ENCODE measurements around the gene CYREN. TPM values are rescaled to one million over a fixed set of nuclear protein-coding genes. Genes with fewer than 3 reads are reported as not detected.
A peak's percentile ranks its signal among the peaks of the same experiment; 100 is the strongest.

The CYREN gene
- total and polyA plus RNA-seq, 9 of the 15 experiments (the other 6 are each of a cell fraction or from before 2014, with no cell fraction given), result 13.9 to 108 (median 88.8) TPM

DNA sequence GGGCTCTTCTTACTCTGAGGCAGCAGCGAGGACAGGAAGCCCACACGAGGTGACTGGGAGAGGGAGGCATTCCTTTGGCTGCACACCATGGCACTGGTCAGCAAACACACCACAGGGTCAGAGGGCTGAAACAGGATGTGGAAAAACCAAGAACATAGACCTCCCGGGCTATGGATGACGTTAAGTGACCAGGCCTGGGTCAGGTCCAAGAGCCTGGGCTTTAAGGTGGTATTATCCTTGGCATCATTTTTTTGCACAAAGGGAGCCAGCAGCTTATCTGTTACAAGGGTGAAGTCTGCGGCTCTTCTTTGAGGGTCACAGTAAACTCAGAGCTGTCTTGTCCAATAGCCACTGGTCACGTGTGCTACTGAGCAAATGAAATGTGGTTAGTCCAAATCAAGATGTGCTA is 33.8 kb upstream of the CYREN start:
- FAIRE-seq (no peak), DNase-seq (ENCODE audit: extremely low read depth in 1 of 4, low spot score in 3 of 4) (no peak), ATAC-seq (no peak)
- CTCF ChIA-PET (ENCODE audit: low intra/inter-chr PET ratio), result no interaction called here
- peak; percentile 48 for TF ChIP-seq WHSC1 (IDR thresholded peaks at IDR 0.05; ENCODE audit: low read length)
- no peak for TF ChIP-seq ZNF766 (CRISPR knock-in tag; conservative IDR thresholded peaks at IDR 0.05)
- no peak for TF ChIP-seq TCF3 (CRISPR knock-in tag; IDR thresholded peaks at IDR 0.05)
- no peak for TF ChIP-seq SRSF3 (IDR thresholded peaks at IDR 0.05; ENCODE audit: insufficient read depth, low read length)
- no peak for TF ChIP-seq LCOR (CRISPR knock-in tag; IDR thresholded peaks at IDR 0.05)
- TF ChIP-seq ZNF507 (tag; conservative IDR thresholded peaks at IDR 0.05), result no peak
- H3K79me2 ChIP-seq (ENCODE audit: control insufficient read depth, insufficient read depth, low read length), result no peaks in the 10 kb centered on the region
- no TSS peak for BruUV-seq (replicated peaks)
- H3K4me2 ChIP-seq (ENCODE audit: insufficient read depth, low read length), result no peak overlapping the region
- no peaks in the 10 kb centered on the region for H4K20me1 ChIP-seq (replicated peaks; ENCODE audit: control insufficient read depth, insufficient read depth, low read length)
- no peaks in the 10 kb centered on the region for H3K9me1 ChIP-seq (ENCODE audit: control insufficient read depth, insufficient read depth, low read length)
- no peak overlapping the region for H3K27ac ChIP-seq (ENCODE audit: extremely low read depth, low read depth, low read length)
- no peak overlapping the region for H3K4me3 ChIP-seq
- no peaks in the 10 kb centered on the region for H3K9me3 ChIP-seq (replicated peaks; ENCODE audit: control insufficient read depth, insufficient read depth, low read depth, low read length)
- H3K36me3 ChIP-seq (ENCODE audit: control insufficient read depth, insufficient read depth, low read length), result peaks cover 25% of the 10 kb centered on the region; the same call in 2 of the 3 replicates
- in situ Hi-C loops (cut with MboI) (no loop called here), intact Hi-C loops (cut with micrococcal nuclease) (no loop called here)
- no peaks in the 10 kb centered on the region for H3K27me3 ChIP-seq (ENCODE audit: control insufficient read depth in 2 of 2, insufficient read depth in 2 of 2, low read length in 2 of 2)
- H2AFZ ChIP-seq (ENCODE audit: low read depth, low read length), result no peak overlapping the region
- 68% methylated on average over 6 of the region's 6 CpGs for WGBS (ENCODE audit: insufficient coverage, low coverage, missing lambda C conversion rate)
- H3K4me1 ChIP-seq (replicated peaks in 1 of 2; ENCODE audit: control insufficient read depth in 2 of 2, insufficient read depth in 2 of 2, low read length in 2 of 2), result peaks cover 7 to 17% of the 10 kb centered on the region in 2 experiments; a peak in 4 of 5 replicates
- POLR2A ChIA-PET, result interaction anchor here (0.6 to 3.6 kb wide), 7 partner anchors 8 to 349 kb away, joined by 3 to 20 read pairs (median 3); no protein-coding TSS in a partner anchor
- H3K9ac ChIP-seq (ENCODE audit: insufficient read depth in 1 of 2, low read depth in 2 of 2, low read length in 2 of 2), result no peak overlapping the region

DNA sequence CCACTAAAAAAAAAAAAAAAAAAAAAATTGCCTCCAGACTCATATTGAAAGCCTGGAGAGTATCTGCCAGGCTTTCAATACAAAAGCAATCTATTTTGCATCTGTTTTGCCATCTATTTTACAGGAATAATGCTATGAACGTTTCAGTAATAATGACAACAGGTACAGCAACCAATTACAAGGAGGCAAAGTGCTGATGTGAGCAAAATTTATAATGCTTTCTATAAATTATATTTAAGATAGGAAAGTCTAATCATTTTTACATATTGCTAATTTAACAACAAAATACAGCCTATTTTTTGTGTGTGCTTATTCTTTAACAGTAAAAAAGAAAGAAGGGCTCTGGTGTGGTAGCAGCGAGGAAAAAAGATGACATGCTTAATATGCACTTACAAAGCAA is 30.8 kb upstream of the CYREN start:
- intact Hi-C loops (cut with micrococcal nuclease), result no loop called here
- POLR2A ChIA-PET, result interaction anchor here (0.7 kb wide), 1 partner anchor 37 kb away, joined by 3 read pairs; no protein-coding TSS in a partner anchor
- CTCF ChIA-PET (ENCODE audit: low intra/inter-chr PET ratio), result no interaction called here
- Histone ChIP-seq H3K27ac (ENCODE audit: extremely low read depth, low read depth, low read length) (no peak overlapping the region), H3K9me3 (replicated peaks; ENCODE audit: control insufficient read depth, insufficient read depth, low read depth, low read length) (no peaks in the 10 kb centered on the region), H2AFZ (ENCODE audit: low read depth, low read length) (no peak overlapping the region), H3K9ac (ENCODE audit: insufficient read depth in 1 of 2, low read depth in 2 of 2, low read length in 2 of 2) (no peak overlapping the region), H3K79me2 (ENCODE audit: control insufficient read depth, insufficient read depth, low read length) (no peaks in the 10 kb centered on the region), H3K9me1 (ENCODE audit: control insufficient read depth, insufficient read depth, low read length) (no peaks in the 10 kb centered on the region), H3K27me3 (ENCODE audit: control insufficient read depth in 2 of 2, insufficient read depth in 2 of 2, low read length in 2 of 2) (no peaks in the 10 kb centered on the region), H3K4me3 (no peak overlapping the region), H3K36me3 (ENCODE audit: control insufficient read depth, insufficient read depth, low read length) (peaks cover 40% of the 10 kb centered on the region; the same call in 2 of the 3 replicates), H4K20me1 (replicated peaks; ENCODE audit: control insufficient read depth, insufficient read depth, low read length) (no peaks in the 10 kb centered on the region), H3K4me2 (ENCODE audit: insufficient read depth, low read length) (no peak overlapping the region), H3K4me1 (replicated peaks in 1 of 2; ENCODE audit: control insufficient read depth in 2 of 2, insufficient read depth in 2 of 2, low read length in 2 of 2) (no peaks in the 10 kb centered on the region)
- in situ Hi-C loops (cut with MboI), result no loop called here
- FAIRE-seq (no peak), DNase-seq (ENCODE audit: extremely low read depth in 1 of 4, low spot score in 3 of 4) (no peak), ATAC-seq (no peak)
- TF ChIP-seq ZNF316 (IDR thresholded peaks at IDR 0.05) (peak; percentile 79), MAFF (IDR thresholded peaks at IDR 0.05; ENCODE audit: low read length) (peak; percentile 78), MAFG (tag; conservative IDR thresholded peaks at IDR 0.05) (peak; percentile 55; the same call in 1 of the 2 replicates), HNRNPH1 (optimal IDR thresholded peaks at IDR 0.05; ENCODE audit: low read depth, low read length) (no peak), MAFK (IDR thresholded peaks at IDR 0.05; ENCODE audit: low read length) (peak; percentile 75), C11orf30 (IDR thresholded peaks at IDR 0.05; ENCODE audit: low read depth) (peak; percentile 57), ATF1 (CRISPR knock-in tag; IDR thresholded peaks at IDR 0.05) (no peak), ATF1 (tag; IDR thresholded peaks at IDR 0.05) (no peak)
- no TSS peak for BruUV-seq (replicated peaks)
- 38% methylated on average over 2 of the region's 2 CpGs for WGBS (ENCODE audit: insufficient coverage, low coverage, missing lambda C conversion rate)
